HEK293T (cell line): ENCODE measurements around the gene LLPH.

Experiments used
- BHLHE40 ChIP-seq: fragments of 450-650 bp; IDR thresholded peaks from 2 replicates; pipeline ENCODE4 v1.6.1; 2016; ENCODE audit warnings: mild to moderate bottlenecking, moderate library complexity, borderline replicate concordance
- ELF4 ChIP-seq: fragments of 450-650 bp; IDR thresholded peaks from 2 replicates; pipeline ENCODE4 v1.6.1; 2017; ENCODE audit warnings: antibody characterized with exemption
- FOXA1 ChIP-seq: fragments of 450-650 bp; IDR thresholded peaks from 2 replicates; pipeline ENCODE4 v1.6.1; 2016; ENCODE audit warnings: mild to moderate bottlenecking
- FOXK2 ChIP-seq: fragments of 450-650 bp; IDR thresholded peaks from 2 replicates; pipeline ENCODE4 v1.6.1; 2016; ENCODE audit warnings: mild to moderate bottlenecking
- FOXM1 ChIP-seq: fragments of 450-650 bp; IDR thresholded peaks from 2 replicates; pipeline ENCODE4 v1.6.1; 2017; ENCODE audit warnings: mild to moderate bottlenecking, borderline replicate concordance
- HDGF ChIP-seq: fragments of 450-650 bp; IDR thresholded peaks from 2 replicates; pipeline ENCODE4 v1.6.1; 2017; ENCODE audit warnings: antibody characterized with exemption, borderline replicate concordance
- L3MBTL2 ChIP-seq: fragments of 450-650 bp; conservative IDR thresholded peaks from 2 replicates; pipeline ENCODE4 v1.6.1; 2016; ENCODE audit warnings: mild to moderate bottlenecking
- NFRKB ChIP-seq: fragments of 450-650 bp; IDR thresholded peaks from 2 replicates; pipeline ENCODE4 v1.6.1; 2016; ENCODE audit warnings: mild to moderate bottlenecking, moderate library complexity
- PKNOX1 ChIP-seq: fragments of 450-650 bp; IDR thresholded peaks from 2 replicates; pipeline ENCODE4 v1.6.1; 2016
- SP1 ChIP-seq: fragments of 450-650 bp; IDR thresholded peaks from 2 replicates; pipeline ENCODE4 v1.6.1; 2017
- TARDBP ChIP-seq: fragments of 450-650 bp; IDR thresholded peaks from 2 replicates; pipeline ENCODE4 v1.6.1; 2016

- TF ChIP-seq FOXK2 (no peak), BHLHE40 (no peak), FOXA1 (no peak), L3MBTL2 (no peak), SP1 (no peak), ELF4 (no peak), HDGF (no peak), PKNOX1 (no peak), TARDBP (no peak), NFRKB (no peak), FOXM1 (no peak)
These were observed 21.5 kb downstream of the LLPH start for GRCh38 chr12:66109056-66109455.
